GM12878 (cell line): ENCODE measurements around the gene RPIA. TPM values are rescaled to one million over a fixed set of nuclear protein-coding genes. Genes with fewer than 3 reads are reported as not detected.

Source experiments
- ATAC-seq: fragments of 200-7000 bp; cut with Tn5 transposase; 3 replicates; pipeline ENCODE4 v1.9.1; 2020; ENCODE audit warnings: mild to moderate bottlenecking, moderate library complexity
- BruUV-seq: library from RNA; stranded (reverse); fragments of 400-500 nt; replicated peaks from 2 replicates; lab custom pipeline; 2021; lab: Mats Ljungman, UMichigan
- CTCF ChIA-PET: fragments of 300-600 bp; sonication (Branson Sonifier 250); formaldehyde crosslinking; extraction: SDS; loops from one replicate; lab custom pipeline; 2021; ENCODE audit warnings: inconsistent platforms; lab: Yijun Ruan, JAX
- POLR2A ChIA-PET: fragments of 350-600 bp; formaldehyde crosslinking; extraction: SDS; loops from one replicate; lab custom pipeline; 2021; ENCODE audit warnings: inconsistent platforms; lab: Charles Lee
- RAD21 ChIA-PET: fragments of 300-600 bp; sonication (Branson Sonifier 250); formaldehyde crosslinking; loops from one replicate; lab custom pipeline; 2023; ENCODE audit warnings: antibody characterized with exemption; ENCODE audit not compliant: unreplicated experiment; lab: Charles Lee
- SMC1A ChIA-PET: fragments of 300-600 bp; sonication (Branson Sonifier 250); formaldehyde crosslinking; loops from one replicate; lab custom pipeline; 2023; ENCODE audit not compliant: unreplicated experiment, uncharacterized antibody; lab: Charles Lee
- DNase-seq: peaks from one replicate; pipeline ENCODE4 v3.0.0-alpha.2; 2011; ENCODE audit warnings: low read depth, low spot score
- FAIRE-seq: peaks from 3 replicates; lab custom pipeline; 2011; peaks lifted over from hg19 to GRCh38; lab: Jason Lieb, UNC
- H2AFZ ChIP-seq: 2 replicates; pipeline ENCODE4 v1.6.0; 2011; ENCODE audit warnings: low read depth, low read length, control low read depth; ENCODE audit not compliant: control insufficient read depth
- H3K27ac ChIP-seq: 2 replicates; pipeline ENCODE4 v1.5.1; 2011; ENCODE audit warnings: control low read depth; ENCODE audit not compliant: control insufficient read depth, insufficient read depth
- H3K27me3 ChIP-seq, 2 experiments: replicated peaks in 1 of 2; 2 replicates each; pipeline versions ENCODE4 v1.6.0 to v1.6.1; 2011; ENCODE audit warnings: low read length in 1 of 2; ENCODE audit not compliant: control insufficient read depth in 2 of 2, insufficient read depth in 2 of 2
- H3K36me3 ChIP-seq, 2 experiments: 2 replicates each; pipeline ENCODE4 v1.5.1; 2011; ENCODE audit warnings: low read length in 1 of 2; ENCODE audit not compliant: control insufficient read depth in 2 of 2, insufficient read depth in 2 of 2
- H3K4me1 ChIP-seq: 2 replicates; pipeline ENCODE4 v1.6.1; 2011; ENCODE audit warnings: mild to moderate bottlenecking, low read length, moderate library complexity, mixed read lengths; ENCODE audit not compliant: control insufficient read depth, insufficient read depth
- H3K4me2 ChIP-seq: 2 replicates; pipeline ENCODE4 v1.6.0; 2011; ENCODE audit warnings: control low read depth; ENCODE audit not compliant: control insufficient read depth, insufficient read depth
- H3K4me3 ChIP-seq: fragments of 200-600 bp; sonication (generic); 2 replicates; pipeline ENCODE4 v1.5.1; 2016
- H3K79me2 ChIP-seq: 2 replicates; pipeline ENCODE4 v1.6.0; 2011; ENCODE audit warnings: low read length; ENCODE audit not compliant: control insufficient read depth, insufficient read depth
- H3K9ac ChIP-seq: 2 replicates; pipeline ENCODE4 v1.8.0; 2011; ENCODE audit warnings: low read length, control low read depth, mixed read lengths; ENCODE audit not compliant: control insufficient read depth, insufficient read depth
- H3K9me3 ChIP-seq: replicated peaks from 3 replicates; pipeline ENCODE4 v1.5.1; 2011; ENCODE audit warnings: mild to moderate bottlenecking, low read length; ENCODE audit not compliant: control insufficient read depth, insufficient read depth
- H4K20me1 ChIP-seq: 2 replicates; pipeline ENCODE4 v1.6.0; 2011; ENCODE audit not compliant: control insufficient read depth, insufficient read depth
- EED ChIP-seq: sonication (generic); IDR thresholded peaks from 2 replicates; pipeline ENCODE4 v1.6.1; 2016; ENCODE audit warnings: antibody characterized with exemption, low read depth
- FOXM1 ChIP-seq: IDR thresholded peaks from 2 replicates; pipeline ENCODE4 v1.6.1; 2012; ENCODE audit warnings: low read depth, mild to moderate bottlenecking, inconsistent platforms, low read length, moderate library complexity
- MYC ChIP-seq: IDR thresholded peaks from 2 replicates; pipeline ENCODE4 v1.6.1; 2011; ENCODE audit warnings: mild to moderate bottlenecking, low read length, moderate library complexity, inconsistent platforms; ENCODE audit not compliant: insufficient read depth, insufficient replicate concordance, insufficient read length, severe bottlenecking
- PML ChIP-seq: IDR thresholded peaks from 2 replicates; pipeline ENCODE4 v1.6.1; 2012; ENCODE audit warnings: low read length, inconsistent platforms
- SMAD1 ChIP-seq: fragments of 450-650 bp; IDR thresholded peaks from 2 replicates; pipeline ENCODE4 v1.6.1; 2018; ENCODE audit warnings: mild to moderate bottlenecking, low read depth; ENCODE audit not compliant: partially characterized antibody
- SREBF2 ChIP-seq: IDR thresholded peaks from 2 replicates; pipeline ENCODE4 v1.6.1; 2012; ENCODE audit warnings: mild to moderate bottlenecking, low read length
- WRNIP1 ChIP-seq: IDR thresholded peaks from 2 replicates; pipeline ENCODE4 v1.6.1; 2011; ENCODE audit warnings: low read depth, low read length, improper control_type of control experiment, borderline replicate concordance
- ZSCAN29 ChIP-seq: fragments of 450-650 bp; IDR thresholded peaks from 2 replicates; pipeline ENCODE4 v1.6.1; 2017; ENCODE audit warnings: mild to moderate bottlenecking, moderate library complexity
- WGBS: methylation state at CpG from one replicate; pipeline ENCODE4 v1.1.6; 2016; ENCODE audit warnings: low lambda C conversion rate; ENCODE audit not compliant: insufficient replicate concordance, insufficient coverage; ENCODE audit errors: missing lambda C conversion rate; 5-methylcytosine and 5-hydroxymethylcytosine counted together
- in situ Hi-C: fragments of 300-500 bp; cut with MboI; formaldehyde crosslinking; loops from 9 replicates; pipeline ENCODE4 v1.14.3; 2018; ENCODE audit warnings: mixed read lengths
- intact Hi-C: fragments of 100-400 bp; cut with micrococcal nuclease; formaldehyde crosslinking; loops from one replicate; pipeline ENCODE4 v1.14.2; 2022; ENCODE audit not compliant: unreplicated experiment
- polyA plus RNA-seq, 11 experiments: library from polyadenylated mRNA; depleted of rRNA in 4 of 11; unstranded in 6 of 11; stranded (reverse) in 5 of 11; fragments of >200 nt; fragmentation: Nextera tagmentation in 4 of 11; fragmentation: Illumina TruSeq in 1 of 11; extraction: Ambion mirVana in 4 of 11; extraction: Trizol in 1 of 11; gene quantifications; 1 replicate in 1 of 11; 2 replicates in 10 of 11; pipeline versions ENCODE4 v1.2.1 to v1.2.3, GENCODE V29; 2011 to 2016; ENCODE audit warnings: inconsistent platforms in 2 of 11, missing spikeins in 2 of 11, low read depth in 1 of 11
- total RNA-seq, 4 experiments: library from RNA; depleted of rRNA in 3 of 4; stranded (reverse); fragments of >200 nt in 3 of 4; fragmentation: Illumina TruSeq in 1 of 4; extraction: Trizol in 1 of 4; gene quantifications; 2 replicates each; pipeline versions ENCODE4 v1.2.1 to v1.2.3, GENCODE V29; 2013 to 2021
- TF ChIP-seq, protein P1 (sequence below): fragments of 450-650 bp; IDR thresholded peaks from 2 replicates; pipeline ENCODE4 v1.6.1; 2017; ENCODE audit warnings: antibody characterized with exemption, mild to moderate bottlenecking, moderate library complexity
- TF ChIP-seq, protein P2 (sequence below): IDR thresholded peaks from 2 replicates; pipeline ENCODE4 v1.6.1; 2011; ENCODE audit warnings: borderline replicate concordance, low read depth, mild to moderate bottlenecking, moderate library complexity, low read length; ENCODE audit not compliant: insufficient read depth, poor library complexity, severe bottlenecking

The RPIA gene
- total and polyA plus RNA-seq, 10 of the 15 experiments (the other 5 are each of a cell fraction or from before 2014, with no cell fraction given): 7.1 to 58.1 (median 41.6) TPM

DNA sequence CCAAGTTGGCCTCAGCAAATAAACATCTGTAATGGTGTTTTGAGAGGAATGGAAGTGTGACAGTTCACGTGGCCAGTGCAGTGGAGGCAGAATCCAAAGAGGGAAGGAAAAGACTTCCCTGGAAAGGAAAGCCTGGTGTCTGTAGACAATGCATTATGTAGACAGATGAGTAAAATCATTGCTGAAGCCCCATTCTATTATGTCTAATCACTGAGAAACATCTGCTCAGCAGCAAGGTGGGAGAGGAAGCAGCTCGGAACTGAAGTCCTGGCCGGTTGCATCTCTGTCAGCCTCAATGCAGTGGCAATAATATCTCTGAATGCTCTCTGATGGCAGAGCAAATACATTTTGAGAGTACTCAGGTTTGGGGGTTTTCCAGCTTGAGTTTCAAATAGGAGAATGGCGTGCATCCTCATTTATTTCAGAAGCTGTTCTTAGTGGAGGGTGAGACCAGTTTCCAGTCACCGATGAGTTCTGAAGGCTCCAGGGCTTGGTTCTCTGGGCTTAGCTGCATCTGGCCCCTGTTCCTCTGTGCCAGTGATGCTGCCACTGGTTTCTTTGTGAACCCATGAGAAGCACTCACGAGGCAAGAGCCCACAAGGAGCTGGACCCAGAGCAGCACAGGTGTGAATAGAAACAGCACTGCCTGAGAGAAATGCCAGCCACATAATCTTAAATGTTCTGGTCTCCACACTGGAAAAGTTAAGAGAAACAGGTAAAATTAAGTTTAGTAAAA is 63.3 kb downstream of the RPIA start:
- no TSS peak for BruUV-seq
- ATAC-seq (peak; percentile 66), DNase-seq (no peak), FAIRE-seq (peak; percentile 49)
- peak overlapping the region; percentile 44 for H3K4me2 ChIP-seq
- no peaks in the 10 kb centered on the region for H3K27me3 ChIP-seq
- TF ChIP-seq SMAD1 (no peak), EED (0 out of 2 replicates have a peak, but pooled peaks have one; percentile 13), WRNIP1 (no peak), PML (no peak)
- H3K9me3 ChIP-seq: peaks cover 2% of the 10 kb centered on the region; the same call in 2 of the 3 replicates
- H3K36me3 ChIP-seq: peaks cover 6 to 7% of the 10 kb centered on the region in 2 experiments; a peak in 3 of 4 replicates
- peak overlapping the region; percentile 12 for H2AFZ ChIP-seq
- ChIA-PET RAD21 (no interaction called here), POLR2A (interaction anchor here (0.9 kb wide), 1 partner anchor 75 kb away, joined by 3 read pairs; no protein-coding TSS in a partner anchor), SMC1A (interaction anchor here (1.2 to 1.3 kb wide), 2 partner anchors 9 to 11 kb away, joined by 3 read pairs; no protein-coding TSS in a partner anchor), CTCF (interaction anchor here (0.7 to 2.4 kb wide), 3 partner anchors 11 to 16 kb away, joined by 3 to 8 read pairs (median 3); no protein-coding TSS in a partner anchor)
- H3K79me2 ChIP-seq: no peaks in the 10 kb centered on the region
- 9% methylated on average over 6 of the region's 6 CpGs for WGBS
- H3K9ac ChIP-seq: no peak overlapping the region
- peak overlapping the region; percentile 72 for H3K27ac ChIP-seq
- in situ Hi-C loops (no loop called here), intact Hi-C loops (no loop called here)
- no peak overlapping the region for H3K4me3 ChIP-seq
- peaks cover 17% of the 10 kb centered on the region for H3K4me1 ChIP-seq
- H4K20me1 ChIP-seq: no peaks in the 10 kb centered on the region

GRCh38 chr2:88755836-88756235 is 64.4 kb downstream of the RPIA start:
- no peak overlapping the region for H2AFZ ChIP-seq
- no peak overlapping the region for H3K9ac ChIP-seq
- POLR2A ChIA-PET: no interaction called here
- H3K79me2 ChIP-seq: no peaks in the 10 kb centered on the region
- no peak overlapping the region for H3K4me2 ChIP-seq
- no peak overlapping the region for H3K4me3 ChIP-seq
- H3K27me3 ChIP-seq: no peaks in the 10 kb centered on the region
- DNase-seq (no peak), ATAC-seq (no peak), FAIRE-seq (no peak)
- in situ Hi-C loops: no loop called here
- H3K9me3 ChIP-seq: peaks cover 2% of the 10 kb centered on the region; the same call in 2 of the 3 replicates
- TF ChIP-seq FOXM1: no peak
- TF ChIP-seq, protein P1, sequence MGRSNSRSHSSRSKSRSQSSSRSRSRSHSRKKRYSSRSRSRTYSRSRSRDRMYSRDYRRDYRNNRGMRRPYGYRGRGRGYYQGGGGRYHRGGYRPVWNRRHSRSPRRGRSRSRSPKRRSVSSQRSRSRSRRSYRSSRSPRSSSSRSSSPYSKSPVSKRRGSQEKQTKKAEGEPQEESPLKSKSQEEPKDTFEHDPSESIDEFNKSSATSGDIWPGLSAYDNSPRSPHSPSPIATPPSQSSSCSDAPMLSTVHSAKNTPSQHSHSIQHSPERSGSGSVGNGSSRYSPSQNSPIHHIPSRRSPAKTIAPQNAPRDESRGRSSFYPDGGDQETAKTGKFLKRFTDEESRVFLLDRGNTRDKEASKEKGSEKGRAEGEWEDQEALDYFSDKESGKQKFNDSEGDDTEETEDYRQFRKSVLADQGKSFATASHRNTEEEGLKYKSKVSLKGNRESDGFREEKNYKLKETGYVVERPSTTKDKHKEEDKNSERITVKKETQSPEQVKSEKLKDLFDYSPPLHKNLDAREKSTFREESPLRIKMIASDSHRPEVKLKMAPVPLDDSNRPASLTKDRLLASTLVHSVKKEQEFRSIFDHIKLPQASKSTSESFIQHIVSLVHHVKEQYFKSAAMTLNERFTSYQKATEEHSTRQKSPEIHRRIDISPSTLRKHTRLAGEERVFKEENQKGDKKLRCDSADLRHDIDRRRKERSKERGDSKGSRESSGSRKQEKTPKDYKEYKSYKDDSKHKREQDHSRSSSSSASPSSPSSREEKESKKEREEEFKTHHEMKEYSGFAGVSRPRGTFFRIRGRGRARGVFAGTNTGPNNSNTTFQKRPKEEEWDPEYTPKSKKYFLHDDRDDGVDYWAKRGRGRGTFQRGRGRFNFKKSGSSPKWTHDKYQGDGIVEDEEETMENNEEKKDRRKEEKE: no peak
- no peak for TF ChIP-seq ZSCAN29
- TF ChIP-seq, protein P2, sequence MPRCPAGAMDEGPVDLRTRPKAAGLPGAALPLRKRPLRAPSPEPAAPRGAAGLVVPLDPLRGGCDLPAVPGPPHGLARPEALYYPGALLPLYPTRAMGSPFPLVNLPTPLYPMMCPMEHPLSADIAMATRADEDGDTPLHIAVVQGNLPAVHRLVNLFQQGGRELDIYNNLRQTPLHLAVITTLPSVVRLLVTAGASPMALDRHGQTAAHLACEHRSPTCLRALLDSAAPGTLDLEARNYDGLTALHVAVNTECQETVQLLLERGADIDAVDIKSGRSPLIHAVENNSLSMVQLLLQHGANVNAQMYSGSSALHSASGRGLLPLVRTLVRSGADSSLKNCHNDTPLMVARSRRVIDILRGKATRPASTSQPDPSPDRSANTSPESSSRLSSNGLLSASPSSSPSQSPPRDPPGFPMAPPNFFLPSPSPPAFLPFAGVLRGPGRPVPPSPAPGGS: no peak
- no peak for TF ChIP-seq SREBF2
- TF ChIP-seq MYC: no peak
- intact Hi-C loops: no loop called here
- CTCF ChIA-PET: interaction anchor here (2.4 kb wide), 1 partner anchor 15 kb away, joined by 8 read pairs; no protein-coding TSS in a partner anchor
- no peak overlapping the region for H3K27ac ChIP-seq
- 98% methylated on average over 3 of the region's 3 CpGs for WGBS
- SMC1A ChIA-PET: interaction anchor here (1.3 kb wide), 1 partner anchor 12 kb away, joined by 3 read pairs; no protein-coding TSS in a partner anchor
- H4K20me1 ChIP-seq: no peaks in the 10 kb centered on the region
- H3K36me3 ChIP-seq: peaks cover 4 to 7% of the 10 kb centered on the region in 2 experiments; a peak in 3 of 4 replicates
- RAD21 ChIA-PET: no interaction called here
- H3K4me1 ChIP-seq: peaks cover 17% of the 10 kb centered on the region
- no TSS peak for BruUV-seq
